IPS DF 19.7 (cell line): Measurements from ENCODE around the gene TEPSIN.

Experiments used
- DNase-seq: peaks from one replicate; pipeline ENCODE4 v3.0.0-alpha.2; 2013; ENCODE audit warnings: low read depth, low spot score

Gene TEPSIN

DNA sequence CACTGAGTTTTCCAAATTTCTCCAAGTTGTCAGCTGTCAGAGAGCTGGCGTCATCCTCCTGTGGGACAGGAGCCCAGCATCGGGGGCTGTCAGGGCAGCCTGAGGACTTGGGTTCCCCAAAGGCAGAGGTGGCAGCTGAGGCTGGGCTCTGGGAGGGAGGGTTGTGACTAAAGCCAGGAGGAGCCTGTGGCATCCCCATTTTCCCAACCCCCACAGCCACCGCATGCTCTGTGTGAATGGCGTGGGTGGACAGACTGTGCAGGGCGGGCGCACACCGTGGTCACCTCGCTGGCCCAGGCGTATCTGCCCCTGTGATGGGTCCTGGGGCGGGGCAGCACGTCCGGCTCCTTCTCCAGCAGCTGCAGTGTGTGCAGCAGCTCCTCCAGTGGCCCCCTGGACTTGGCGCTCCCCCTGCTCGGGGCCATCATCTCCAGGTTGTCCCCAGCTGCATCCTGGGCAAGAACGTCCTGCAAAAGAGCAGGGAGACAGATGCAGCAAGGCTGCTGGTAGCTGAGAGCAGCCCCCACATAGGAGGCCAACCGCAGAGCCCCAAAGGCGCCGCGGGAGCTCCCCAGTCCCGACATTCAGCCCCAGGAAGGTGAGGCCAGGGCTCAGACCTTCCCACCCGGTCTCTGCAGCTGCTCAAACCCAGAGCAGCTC is 40.9 kb downstream of the TEPSIN start:
- DNase-seq, result no peak

- DNase-seq, result no peak
Measured at GRCh38 chr17:81197409-81197795, 41.5 kb downstream of the TEPSIN start.

DNA sequence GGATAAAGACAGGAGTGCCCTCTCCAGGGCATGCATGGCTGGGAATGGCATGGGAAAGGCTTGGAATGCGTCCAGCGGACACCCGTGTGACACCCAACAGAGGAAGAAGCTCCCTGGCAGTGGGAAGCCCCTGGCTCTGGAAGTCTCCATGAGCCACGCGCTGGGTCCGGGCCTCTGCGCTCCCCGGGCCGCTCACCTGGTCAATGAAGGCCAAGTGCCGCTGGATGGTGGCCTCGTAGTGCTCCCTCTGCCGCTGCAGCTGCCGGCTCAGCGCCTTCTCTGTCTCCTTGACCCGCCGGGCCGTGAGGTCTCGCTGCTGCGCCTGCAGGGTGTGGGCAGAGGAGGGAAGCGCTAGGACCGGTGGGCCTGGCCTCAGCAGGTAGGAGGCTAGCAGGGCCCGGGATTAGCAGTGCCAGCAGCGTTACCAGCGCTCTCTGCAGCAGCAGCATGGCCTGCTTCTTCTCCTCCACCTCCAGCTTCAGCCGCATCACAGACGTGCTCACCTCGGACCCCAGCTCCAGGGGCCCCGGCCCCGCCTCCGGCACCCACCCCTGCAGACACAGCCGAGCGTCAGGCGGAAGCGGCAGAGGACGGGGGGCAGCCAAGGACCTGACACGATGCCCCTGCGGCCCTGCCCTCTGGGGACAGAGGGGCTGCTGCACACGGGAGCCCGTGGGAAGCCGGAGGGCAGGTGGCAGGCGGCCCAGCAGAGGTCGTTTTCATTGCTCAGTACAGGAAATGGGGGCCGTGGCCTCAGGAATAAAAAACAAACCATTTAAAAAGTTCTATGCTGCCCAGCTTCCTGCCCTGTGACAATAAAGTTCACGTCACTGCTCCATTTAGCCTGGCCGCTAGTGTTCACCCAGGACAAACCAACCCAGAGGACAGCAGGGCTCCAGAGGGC is 42.1 kb downstream of the TEPSIN start:
- DNase-seq, result no peak

GRCh38 chr17:81195941-81196495 is 42.8 kb downstream of the TEPSIN start:
- no peak for DNase-seq

- DNase-seq, result no peak
Measured at GRCh38 chr17:81194941-81195901, 43.6 kb downstream of the TEPSIN start.

GRCh38 chr17:81194225-81194760 is 44.6 kb downstream of the TEPSIN start:
- DNase-seq, result no peak

- DNase-seq, result no peak
Measured at GRCh38 chr17:81193470-81194224, 45.2 kb downstream of the TEPSIN start.

GRCh38 chr17:81193051-81193410 is 45.8 kb downstream of the TEPSIN start:
- DNase-seq, result no peak

- DNase-seq, result no peak
Measured at GRCh38 chr17:81192386-81193050, 46.3 kb downstream of the TEPSIN start.

DNA sequence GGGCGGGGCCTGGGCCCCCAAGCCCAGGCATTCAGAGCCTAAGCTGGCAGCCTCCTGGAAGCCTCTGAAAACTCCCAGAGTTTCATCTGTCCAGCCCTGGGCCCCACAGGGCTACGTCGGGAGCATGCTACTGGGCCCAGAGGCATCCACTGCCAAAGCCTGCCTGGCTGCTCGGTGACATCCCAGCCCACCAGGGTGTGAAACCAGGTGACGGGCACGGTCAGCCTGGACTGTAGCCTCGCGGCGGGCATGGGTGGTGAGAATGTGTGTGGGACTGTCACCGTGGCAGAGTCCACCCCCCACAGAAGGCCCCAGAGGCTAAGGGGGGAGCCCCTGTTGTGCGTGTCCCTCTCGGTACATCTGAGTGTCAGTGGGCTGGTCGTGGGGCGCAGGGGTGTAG is 47.2 kb downstream of the TEPSIN start:
- no peak for DNase-seq

DNA sequence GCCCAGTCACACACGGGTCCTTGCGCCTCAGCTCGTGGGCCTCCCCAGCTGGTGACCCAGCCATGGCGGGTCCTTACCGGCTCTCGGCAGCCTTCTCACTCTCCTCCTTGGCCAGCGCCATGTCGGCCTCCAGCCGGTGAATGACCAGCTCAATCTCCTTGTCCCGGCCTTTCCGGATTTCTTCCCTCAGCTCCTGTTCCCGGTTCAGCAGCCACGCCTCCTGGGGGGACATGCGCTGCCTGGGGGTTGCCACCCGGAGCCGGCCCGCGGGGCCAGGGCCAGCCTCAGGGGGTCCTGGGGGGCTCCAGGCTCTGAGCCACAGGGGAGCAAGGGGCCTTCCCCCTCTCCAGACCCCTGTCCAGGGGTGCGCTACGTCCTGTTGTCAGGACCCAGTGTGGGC is 47.7 kb downstream of the TEPSIN start:
- DNase-seq, result no peak

- no peak for DNase-seq
Measured at GRCh38 chr17:81190591-81190990, 48.3 kb downstream of the TEPSIN start.

GRCh38 chr17:81189670-81190530 is 49.0 kb downstream of the TEPSIN start:
- no peak for DNase-seq

DNA sequence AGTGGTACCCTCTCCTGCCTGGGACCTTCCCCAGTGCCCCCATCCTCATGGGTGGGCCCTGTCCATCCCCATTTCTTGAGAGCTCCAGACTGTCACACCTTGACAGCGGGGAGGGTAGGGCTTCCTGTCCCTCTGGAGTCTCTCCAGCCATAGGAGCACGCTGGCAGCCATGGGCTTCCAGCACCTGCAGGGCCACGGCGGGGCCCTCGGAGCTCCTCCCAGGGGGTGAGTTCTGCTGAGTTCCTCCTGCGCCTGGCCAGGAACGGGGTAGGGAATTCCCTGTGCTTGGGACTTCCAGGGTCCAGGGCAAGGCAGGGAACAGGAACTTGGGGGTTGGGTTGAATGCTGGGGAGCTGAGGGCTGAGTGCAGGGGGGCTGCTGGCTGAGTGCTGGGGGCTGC is 49.8 kb downstream of the TEPSIN start:
- DNase-seq, result no peak

- DNase-seq, result no peak
Measured at GRCh38 chr17:81188491-81188840, 50.4 kb downstream of the TEPSIN start.

DNA sequence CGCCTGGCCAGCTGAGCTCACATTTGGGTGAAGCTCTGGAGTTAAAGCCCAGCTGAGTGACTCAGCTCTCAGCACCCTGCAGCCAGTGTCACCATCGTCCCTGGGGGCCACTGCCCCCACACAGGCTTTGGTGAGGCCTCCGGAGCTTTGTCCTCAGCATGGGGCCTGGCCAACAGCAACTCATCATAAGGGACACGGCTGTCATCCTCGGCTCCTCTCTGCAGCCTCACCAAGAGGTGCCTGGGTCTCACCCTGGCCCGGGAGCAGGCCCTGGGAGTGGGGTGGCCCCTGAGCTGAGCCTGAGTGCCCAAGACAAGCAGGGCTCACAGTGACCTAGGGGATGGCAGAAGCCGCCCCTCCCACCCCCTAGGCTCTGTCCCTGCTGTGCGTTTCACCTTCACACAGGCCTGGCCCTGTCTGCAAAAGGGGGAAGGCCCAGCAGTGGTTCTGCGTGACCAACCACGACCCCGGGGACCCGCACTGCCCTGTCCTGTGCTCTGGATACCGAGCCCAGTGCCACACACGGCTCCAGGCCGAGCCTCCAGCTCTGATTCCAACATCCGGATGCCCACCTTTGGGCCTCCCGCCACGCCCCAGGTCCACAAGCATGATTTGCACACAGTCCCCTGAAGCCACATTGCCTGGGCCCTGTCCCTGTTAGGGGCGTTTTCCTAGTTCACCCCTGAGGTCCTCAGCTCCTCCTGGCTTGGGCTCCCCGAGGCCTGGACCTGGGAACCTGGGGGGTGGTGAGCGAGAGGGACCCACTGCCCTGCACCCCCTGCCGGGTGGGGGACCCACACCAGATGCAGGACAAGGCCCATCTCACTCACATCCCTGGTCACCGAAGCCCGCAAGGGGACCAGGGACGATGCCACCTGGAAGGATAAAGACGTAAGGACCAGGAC is 51.0 kb downstream of the TEPSIN start:
- DNase-seq, result no peak

- no peak for DNase-seq
Measured at GRCh38 chr17:81187120-81187519, 51.7 kb downstream of the TEPSIN start.

- no peak for DNase-seq
Measured at GRCh38 chr17:81186203-81186602, 52.7 kb downstream of the TEPSIN start.
